ENCODE measurements around the gene SPINK14. TPM values are rescaled to one million over a fixed set of nuclear protein-coding genes. Genes with fewer than 3 reads are reported as not detected.

SPINK14 gene
- total RNA-seq, 1 donor from 2014 or later: not detected

DNA sequence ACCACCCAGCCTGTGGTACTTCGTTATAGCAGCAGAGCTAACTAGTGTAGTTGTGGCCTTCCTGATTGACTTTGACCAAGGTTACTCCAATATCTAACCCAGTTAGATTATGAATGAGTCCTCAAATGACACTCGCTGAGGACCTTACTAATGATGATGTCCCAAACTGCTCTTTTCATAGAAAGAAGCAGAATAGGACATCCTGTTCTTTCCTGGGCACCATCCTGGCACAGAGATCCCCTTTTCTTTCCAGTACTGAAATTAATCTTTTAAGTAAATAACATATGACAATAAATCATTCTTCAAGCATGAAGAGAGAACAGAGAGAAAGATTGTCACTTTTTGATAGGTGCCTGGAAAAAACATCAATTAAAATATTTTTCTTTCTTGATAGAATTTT is 26.7 kb upstream of the SPINK14 start:
- Mint-ChIP-seq H3K36me3 (ENCODE audit: low read depth) (no peaks in the 10 kb centered on the region), H3K27me3 (no peaks in the 10 kb centered on the region), H3K4me3 (no peak overlapping the region), H3K27ac (no peak overlapping the region), H3K9me3 (peaks cover 5% of the 10 kb centered on the region), H3K4me1 (no peaks in the 10 kb centered on the region)
- DNase-seq (no peak), ATAC-seq (ENCODE audit: low read depth) (no peak)
- TF ChIP-seq, protein P1, sequence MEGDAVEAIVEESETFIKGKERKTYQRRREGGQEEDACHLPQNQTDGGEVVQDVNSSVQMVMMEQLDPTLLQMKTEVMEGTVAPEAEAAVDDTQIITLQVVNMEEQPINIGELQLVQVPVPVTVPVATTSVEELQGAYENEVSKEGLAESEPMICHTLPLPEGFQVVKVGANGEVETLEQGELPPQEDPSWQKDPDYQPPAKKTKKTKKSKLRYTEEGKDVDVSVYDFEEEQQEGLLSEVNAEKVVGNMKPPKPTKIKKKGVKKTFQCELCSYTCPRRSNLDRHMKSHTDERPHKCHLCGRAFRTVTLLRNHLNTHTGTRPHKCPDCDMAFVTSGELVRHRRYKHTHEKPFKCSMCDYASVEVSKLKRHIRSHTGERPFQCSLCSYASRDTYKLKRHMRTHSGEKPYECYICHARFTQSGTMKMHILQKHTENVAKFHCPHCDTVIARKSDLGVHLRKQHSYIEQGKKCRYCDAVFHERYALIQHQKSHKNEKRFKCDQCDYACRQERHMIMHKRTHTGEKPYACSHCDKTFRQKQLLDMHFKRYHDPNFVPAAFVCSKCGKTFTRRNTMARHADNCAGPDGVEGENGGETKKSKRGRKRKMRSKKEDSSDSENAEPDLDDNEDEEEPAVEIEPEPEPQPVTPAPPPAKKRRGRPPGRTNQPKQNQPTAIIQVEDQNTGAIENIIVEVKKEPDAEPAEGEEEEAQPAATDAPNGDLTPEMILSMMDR (IDR thresholded peaks at IDR 0.05): no peak
- intact Hi-C loops (cut with micrococcal nuclease): no loop called here
- CTCF ChIA-PET: no interaction called here
- POLR2A ChIA-PET: no interaction called here

DNA sequence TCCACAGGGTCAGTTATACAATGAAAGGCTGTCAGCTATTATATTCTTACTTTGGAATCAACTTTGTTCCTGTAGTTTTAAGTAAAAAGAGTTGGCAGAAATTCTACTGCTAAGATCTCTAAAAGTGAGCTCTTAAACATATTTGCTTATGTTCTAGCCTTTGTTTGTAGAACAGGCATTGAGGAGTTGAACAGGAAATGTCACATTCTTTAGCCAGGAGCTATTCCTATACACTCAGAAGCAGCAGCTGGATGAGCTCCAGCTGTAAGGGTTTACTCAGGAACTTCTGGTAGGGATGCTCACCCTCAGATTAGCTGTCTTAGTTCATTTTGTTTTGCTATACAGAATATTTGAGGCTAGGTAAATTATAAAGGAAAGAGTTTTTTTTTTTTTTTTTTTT is 22.4 kb upstream of the SPINK14 start:
- DNase-seq (no peak), ATAC-seq (ENCODE audit: low read depth) (no peak)
- intact Hi-C loops (cut with micrococcal nuclease): no loop called here
- Mint-ChIP-seq H3K4me1 (no peaks in the 10 kb centered on the region), H3K27me3 (no peaks in the 10 kb centered on the region), H3K9me3 (peaks cover 5% of the 10 kb centered on the region), H3K27ac (no peak overlapping the region), H3K4me3 (no peak overlapping the region), H3K36me3 (ENCODE audit: low read depth) (no peaks in the 10 kb centered on the region)
- ChIA-PET CTCF (no interaction called here), POLR2A (no interaction called here)
- TF ChIP-seq, protein P1 (IDR thresholded peaks at IDR 0.05): no peak

DNA sequence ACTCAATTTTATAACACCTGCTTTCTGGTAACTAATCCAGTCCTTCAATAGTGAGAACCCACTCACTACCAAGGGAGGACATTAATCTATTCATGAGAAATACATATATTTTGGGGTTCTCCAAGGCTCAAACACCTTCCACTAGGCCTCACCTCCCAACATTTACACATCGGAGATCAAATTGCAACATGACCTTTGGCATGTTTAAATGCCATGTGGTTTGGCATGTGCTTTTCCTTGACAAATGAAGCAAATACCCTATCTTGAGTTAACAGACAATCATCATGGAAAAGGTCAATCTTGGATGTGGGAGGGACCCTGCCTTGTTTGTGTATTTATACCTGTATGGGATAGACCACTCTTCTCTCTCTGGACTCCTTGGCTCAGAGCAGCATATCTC is 21.9 kb upstream of the SPINK14 start:
- intact Hi-C loops (cut with micrococcal nuclease): no loop called here
- H3K4me1 Mint-ChIP-seq: no peaks in the 10 kb centered on the region

DNA sequence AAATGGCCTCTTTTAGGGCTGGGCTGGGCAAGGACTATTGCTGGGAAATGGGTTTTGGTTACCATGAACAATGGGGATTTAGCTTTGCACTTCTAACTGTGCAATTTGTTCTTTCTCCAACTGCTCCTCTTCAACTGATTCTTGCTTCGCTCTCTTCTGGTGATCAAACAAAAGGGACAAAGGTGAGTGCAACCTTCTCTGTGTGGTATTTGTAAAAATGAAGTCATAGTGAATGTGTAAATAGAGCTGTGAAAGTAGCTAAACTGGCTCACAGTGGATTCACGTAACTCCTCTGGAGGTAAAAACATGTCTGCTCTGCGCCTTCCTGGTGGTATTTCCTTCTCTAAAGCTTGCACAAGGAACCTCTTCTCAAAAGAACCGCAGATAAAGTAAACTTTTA is 20.9 kb upstream of the SPINK14 start:
- Mint-ChIP-seq H3K4me1 (no peaks in the 10 kb centered on the region), H3K36me3 (ENCODE audit: low read depth) (no peaks in the 10 kb centered on the region), H3K27me3 (no peaks in the 10 kb centered on the region), H3K9me3 (peaks cover 5% of the 10 kb centered on the region), H3K4me3 (no peak overlapping the region), H3K27ac (no peak overlapping the region)
- ChIA-PET POLR2A (no interaction called here), CTCF (no interaction called here)
- DNase-seq (no peak), ATAC-seq (ENCODE audit: low read depth) (no peak)
- intact Hi-C loops (cut with micrococcal nuclease): no loop called here
- TF ChIP-seq, protein P1 (IDR thresholded peaks at IDR 0.05): no peak

More for the DNA sequence above, 21.9 kb upstream of the SPINK14 start:
- no peak overlapping the region for H3K4me3 Mint-ChIP-seq
- ChIA-PET POLR2A (no interaction called here), CTCF (no interaction called here)
- H3K27ac Mint-ChIP-seq: no peak overlapping the region
- H3K9me3 Mint-ChIP-seq: peaks cover 5% of the 10 kb centered on the region
- DNase-seq (no peak), ATAC-seq (ENCODE audit: low read depth) (no peak)
- H3K27me3 Mint-ChIP-seq: no peaks in the 10 kb centered on the region
- no peaks in the 10 kb centered on the region for H3K36me3 Mint-ChIP-seq (ENCODE audit: low read depth)
- TF ChIP-seq, protein P1 (IDR thresholded peaks at IDR 0.05): no peak

DNA sequence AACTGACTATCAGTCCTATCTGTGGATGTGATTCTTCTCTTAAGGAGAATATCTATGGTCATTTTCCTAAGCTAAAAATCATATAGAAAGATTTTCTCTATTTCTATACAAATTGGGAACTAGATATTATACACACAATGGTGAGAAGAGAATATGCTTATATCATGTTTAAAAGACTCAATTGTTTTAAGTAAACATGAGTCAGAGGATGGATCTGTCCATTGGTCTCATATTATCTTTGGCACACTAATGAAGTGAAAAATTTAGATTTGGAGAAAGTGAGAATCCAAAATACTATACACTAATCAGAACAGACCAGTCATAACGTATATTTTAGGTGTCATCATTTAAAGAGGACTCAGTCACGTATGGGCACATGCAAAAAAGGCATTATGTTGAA is 16.5 kb upstream of the SPINK14 start:
- ATAC-seq (ENCODE audit: low read depth): no peak
- DNase-seq: no peak
- H3K9me3 Mint-ChIP-seq: peaks cover 5% of the 10 kb centered on the region
- CTCF ChIA-PET: no interaction called here
- intact Hi-C loops (cut with micrococcal nuclease): no loop called here
- no peaks in the 10 kb centered on the region for H3K4me1 Mint-ChIP-seq
- TF ChIP-seq, protein P1 (IDR thresholded peaks at IDR 0.05): no peak
- POLR2A ChIA-PET: no interaction called here
- H3K4me3 Mint-ChIP-seq: no peak overlapping the region
- H3K36me3 Mint-ChIP-seq (ENCODE audit: low read depth): no peaks in the 10 kb centered on the region
- no peak overlapping the region for H3K27ac Mint-ChIP-seq
- H3K27me3 Mint-ChIP-seq: no peaks in the 10 kb centered on the region

Measured in activated B cell treated with CpG ODN at 0.5 μM for 24 hours (primary cell).